Measurements from ENCODE around the gene VMP1. TPM values are rescaled to one million over a fixed set of nuclear protein-coding genes. Genes with fewer than 3 reads are reported as not detected.

Gene VMP1
- total and polyA plus RNA-seq, 2 donors from 2014 or later = 96.4 to 338 TPM

- H3K36me3 ChIP-seq (ENCODE audit: control insufficient read depth in 2 of 3, insufficient read depth in 3 of 3, low read length in 3 of 3) = peaks cover 0 to 6% (median 0%) of the 10 kb centered on the region in 3 donors
- no peaks in the 10 kb centered on the region for H3K9me3 ChIP-seq (ENCODE audit: control insufficient read depth in 2 of 3, insufficient read depth in 1 of 3, low read length in 3 of 3)
- TF ChIP-seq CTCF (IDR thresholded peaks at IDR 0.05; ENCODE audit: borderline replicate concordance, extremely low read depth, insufficient read depth) = no peak
- no peak for DNase-seq
- H3K4me3 ChIP-seq (ENCODE audit: low read length in 3 of 3) = no peak overlapping the region
- no peaks in the 10 kb centered on the region for H3K4me1 ChIP-seq (ENCODE audit: control insufficient read depth in 2 of 3, insufficient read depth in 2 of 3, low read depth in 1 of 3, low read length in 3 of 3)
- H3K27me3 ChIP-seq (ENCODE audit: control insufficient read depth, insufficient read depth, low read length) = no peaks in the 10 kb centered on the region
- FAIRE-seq = no peak
- intact Hi-C loops (cut with DNase I) = no loop called here
- no peak overlapping the region for H3K9ac ChIP-seq (ENCODE audit: low read length in 3 of 3)
- H3K27ac ChIP-seq (ENCODE audit: low read depth in 2 of 2, low read length in 2 of 2) = no peak overlapping the region
These were observed 107.2 kb downstream of the VMP1 start for GRCh38 chr17:59814685-59815084.

- DNase-seq (no peak), FAIRE-seq (peak; percentile 38)
- H3K9ac ChIP-seq (ENCODE audit: low read length in 3 of 3) = no peak overlapping the region
- no peaks in the 10 kb centered on the region for H3K27me3 ChIP-seq (ENCODE audit: control insufficient read depth, insufficient read depth, low read length)
- no peaks in the 10 kb centered on the region for H3K4me1 ChIP-seq (ENCODE audit: control insufficient read depth in 2 of 3, insufficient read depth in 2 of 3, low read depth in 1 of 3, low read length in 3 of 3)
- H3K4me3 ChIP-seq (ENCODE audit: low read length in 3 of 3) = no peak overlapping the region
- TF ChIP-seq CTCF (IDR thresholded peaks at IDR 0.05; ENCODE audit: borderline replicate concordance, extremely low read depth, insufficient read depth) = no peak
- H3K27ac ChIP-seq (ENCODE audit: low read depth in 2 of 2, low read length in 2 of 2) = no peak overlapping the region
- peaks cover 0 to 6% (median 0%) of the 10 kb centered on the region in 3 donors for H3K36me3 ChIP-seq (ENCODE audit: control insufficient read depth in 2 of 3, insufficient read depth in 3 of 3, low read length in 3 of 3)
- intact Hi-C loops (cut with DNase I) = no loop called here
- H3K9me3 ChIP-seq (ENCODE audit: control insufficient read depth in 2 of 3, insufficient read depth in 1 of 3, low read length in 3 of 3) = no peaks in the 10 kb centered on the region
These were observed 108.5 kb downstream of the VMP1 start for GRCh38 chr17:59815965-59816364.

GRCh38 chr17:59825533-59826322 is 118.3 kb downstream of the VMP1 start:
- Histone ChIP-seq H3K27ac (ENCODE audit: low read depth in 2 of 2, low read length in 2 of 2) (peak overlapping the region in 1 of 2 donors; percentile 54), H3K9me3 (ENCODE audit: control insufficient read depth in 2 of 3, insufficient read depth in 1 of 3, low read length in 3 of 3) (no peaks in the 10 kb centered on the region), H3K27me3 (ENCODE audit: control insufficient read depth, insufficient read depth, low read length) (no peaks in the 10 kb centered on the region), H3K9ac (ENCODE audit: low read length in 3 of 3) (no peak overlapping the region), H3K36me3 (ENCODE audit: control insufficient read depth in 2 of 3, insufficient read depth in 3 of 3, low read length in 3 of 3) (peaks cover 0 to 3% (median 0%) of the 10 kb centered on the region in 3 donors), H3K4me1 (ENCODE audit: control insufficient read depth in 2 of 3, insufficient read depth in 2 of 3, low read depth in 1 of 3, low read length in 3 of 3) (peaks cover 3 to 17% (median 4%) of the 10 kb centered on the region in 3 donors), H3K4me3 (ENCODE audit: low read length in 3 of 3) (no peak overlapping the region)
- DNase-seq (no peak), FAIRE-seq (no peak)
- intact Hi-C loops (cut with DNase I) = no loop called here
- no peak for TF ChIP-seq CTCF (IDR thresholded peaks at IDR 0.05; ENCODE audit: borderline replicate concordance, extremely low read depth, insufficient read depth)

Data from kidney (tissue), 14 donors.